Osteoblast (primary cell): Measurements from ENCODE around the gene MYEOV. TPM values are rescaled to one million over a fixed set of nuclear protein-coding genes. Genes with fewer than 3 reads are reported as not detected.

Experiments used
- DNase-seq: peaks from one replicate; pipeline ENCODE4 v3.0.0; 2011; ENCODE audit warnings: low spot score, mixed read lengths; ENCODE audit not compliant: insufficient read length; ENCODE audit errors: missing footprints
- H2AFZ ChIP-seq: 2 replicates; pipeline ENCODE4 v1.6.0; 2011; ENCODE audit warnings: mild to moderate bottlenecking, low read length
- H3K27ac ChIP-seq: 2 replicates; pipeline ENCODE4 v1.5.1; 2011; ENCODE audit warnings: mild to moderate bottlenecking, low read depth, low read length, moderate library complexity
- H3K27me3 ChIP-seq: 2 replicates; pipeline ENCODE4 v1.6.0; 2012; ENCODE audit warnings: mild to moderate bottlenecking, control low read depth, inconsistent platforms, low read length, moderate library complexity; ENCODE audit not compliant: insufficient read depth
- H3K36me3 ChIP-seq: 2 replicates; pipeline ENCODE4 v1.5.1; 2011; ENCODE audit warnings: mild to moderate bottlenecking, low read length, control low read depth, moderate library complexity; ENCODE audit not compliant: insufficient read depth
- H3K4me1 ChIP-seq: 2 replicates; pipeline ENCODE4 v1.5.1; 2011; ENCODE audit warnings: mild to moderate bottlenecking, low read length, control low read depth, moderate library complexity; ENCODE audit not compliant: insufficient read depth
- H3K4me2 ChIP-seq: 2 replicates; pipeline ENCODE4 v1.6.0; 2011; ENCODE audit warnings: mild to moderate bottlenecking, low read length; ENCODE audit not compliant: insufficient read depth
- H3K4me3 ChIP-seq: fragments of 200-600 bp; sonication (generic); 3 replicates; pipeline ENCODE4 v1.5.1; 2012; ENCODE audit warnings: mild to moderate bottlenecking, low read length, inconsistent platforms; ENCODE audit not compliant: insufficient read depth
- H3K79me2 ChIP-seq: 2 replicates; pipeline ENCODE4 v1.6.0; 2012; ENCODE audit warnings: mild to moderate bottlenecking, low read length, control low read depth, inconsistent platforms; ENCODE audit not compliant: insufficient read depth
- H3K9me3 ChIP-seq: 2 replicates; pipeline ENCODE4 v1.5.1; 2011; ENCODE audit warnings: low read depth, low read length, control low read depth
- H4K20me1 ChIP-seq: 2 replicates; pipeline ENCODE4 v1.6.0; 2012; ENCODE audit warnings: mild to moderate bottlenecking, low read length, control low read depth; ENCODE audit not compliant: insufficient read depth
- CTCF ChIP-seq: IDR thresholded peaks from 2 replicates; pipeline ENCODE4 v1.5.1; 2011; ENCODE audit warnings: mild to moderate bottlenecking, low read depth, low read length, moderate library complexity; ENCODE audit errors: extremely low read depth
- total RNA-seq: library from RNA; depleted of rRNA; stranded (reverse); fragments of >200 nt; gene quantifications from 2 replicates; pipeline ENCODE4 v1.2.3, GENCODE V29; 2012

The MYEOV gene
- total RNA-seq, 1 donor: 1.4 TPM

GRCh38 chr11:69286374-69287371, 7.3 kb upstream of the MYEOV start:
- peak; percentile 83 for DNase-seq
- Histone ChIP-seq H3K79me2 (no peaks in the 10 kb centered on the region), H4K20me1 (no peaks in the 10 kb centered on the region), H3K9me3 (no peaks in the 10 kb centered on the region), H3K27me3 (no peaks in the 10 kb centered on the region), H3K27ac (no peak overlapping the region), H3K4me2 (no peak overlapping the region), H3K4me3 (no peak overlapping the region), H3K36me3 (no peaks in the 10 kb centered on the region), H2AFZ (no peak overlapping the region), H3K4me1 (no peaks in the 10 kb centered on the region)
- no peak for TF ChIP-seq CTCF

GRCh38 chr11:69287968-69288882, 5.7 kb upstream of the MYEOV start:
- no peak for TF ChIP-seq CTCF
- DNase-seq: no peak

GRCh38 chr11:69288883-69289242, 5.1 kb upstream of the MYEOV start:
- H3K27me3 ChIP-seq: no peaks in the 10 kb centered on the region
- H3K9me3 ChIP-seq: no peaks in the 10 kb centered on the region
- H3K4me2 ChIP-seq: no peak overlapping the region
- no peaks in the 10 kb centered on the region for H3K4me1 ChIP-seq
- H3K36me3 ChIP-seq: no peaks in the 10 kb centered on the region
- peak; percentile 32 for DNase-seq
- no peak overlapping the region for H3K4me3 ChIP-seq
- TF ChIP-seq CTCF: no peak
- H3K27ac ChIP-seq: no peak overlapping the region
- H2AFZ ChIP-seq: no peak overlapping the region
- no peaks in the 10 kb centered on the region for H3K79me2 ChIP-seq
- H4K20me1 ChIP-seq: no peaks in the 10 kb centered on the region

More at GRCh38 chr11:69287968-69288882, 5.7 kb upstream of the MYEOV start:
- Histone ChIP-seq H3K27me3 (no peaks in the 10 kb centered on the region), H3K27ac (no peak overlapping the region), H3K4me2 (no peak overlapping the region), H3K36me3 (no peaks in the 10 kb centered on the region), H3K79me2 (no peaks in the 10 kb centered on the region), H3K4me1 (no peaks in the 10 kb centered on the region), H3K4me3 (no peak overlapping the region), H4K20me1 (no peaks in the 10 kb centered on the region), H2AFZ (no peak overlapping the region), H3K9me3 (no peaks in the 10 kb centered on the region)
